MG63 (cell line): ENCODE results near the gene TENT4A. TPM values are rescaled to one million over a fixed set of nuclear protein-coding genes. Genes with fewer than 3 reads are reported as not detected.
"Not testable (repeated sequence)": the region's sequence is repeated elsewhere in the genome, so short reads cannot be mapped to it uniquely, and the experiment has no call there.

Experiments
- DNase-seq: peaks from one replicate; pipeline ENCODE4 v3.0.0-alpha.2; 2020
- H3K27me3 ChIP-seq: fragments of 250-450 bp; sonication (Bioruptor Pico); 2 replicates; pipeline ENCODE4 v1.5.1; 2020; ENCODE audit warnings: mild to moderate bottlenecking, moderate library complexity
- H3K36me3 ChIP-seq: fragments of 250-450 bp; sonication (Bioruptor Pico); 2 replicates; pipeline ENCODE4 v1.5.1; 2020; ENCODE audit warnings: mild to moderate bottlenecking, moderate library complexity
- H3K4me3 ChIP-seq: fragments of 250-450 bp; sonication (Bioruptor Pico); 2 replicates; pipeline ENCODE4 v1.5.1; 2020; ENCODE audit warnings: mild to moderate bottlenecking, moderate library complexity
- H3K9me3 ChIP-seq: fragments of 250-450 bp; sonication (Bioruptor Pico); 2 replicates; pipeline ENCODE4 v1.5.1; 2020; ENCODE audit warnings: mild to moderate bottlenecking, moderate library complexity
- total RNA-seq: library from RNA; depleted of rRNA; stranded (reverse); fragments of >200 nt; shearing (Covaris generic); gene quantifications from 2 replicates; pipeline ENCODE4 v1.2.3, GENCODE V29; 2014; ENCODE audit warnings: low replicate concordance; rRNA removed

The TENT4A gene
- total RNA-seq: 9.9 and 14.6 TPM in 2 replicates

- peak; percentile 35 for DNase-seq
- no peaks in the 10 kb centered on the region for H3K9me3 ChIP-seq
- H3K36me3 ChIP-seq: peaks cover 38% of the 10 kb centered on the region
- H3K4me3 ChIP-seq: peak within 1 kb of the TSS; percentile 66
- no peaks in the 10 kb centered on the region for H3K27me3 ChIP-seq
Observed at GRCh38 chr5:6713274-6714225, at the start of gene TENT4A. TENT4A (plus strand) TSS chr5:6713432; CDS start chr5:6713984, 552 bp downstream.

GRCh38 chr5:6666762-6667161 is 46.5 kb upstream of the TENT4A start:
- no peak overlapping the region for H3K4me3 ChIP-seq
- H3K27me3 ChIP-seq: no peaks in the 10 kb centered on the region
- DNase-seq: no peak
- H3K9me3 ChIP-seq: no peaks in the 10 kb centered on the region
- H3K36me3 ChIP-seq: peaks cover 30% of the 10 kb centered on the region

- Histone ChIP-seq H3K36me3 (peaks cover 26% of the 10 kb centered on the region), H3K9me3 (no peaks in the 10 kb centered on the region), H3K27me3 (no peaks in the 10 kb centered on the region), H3K4me3 (no peak overlapping the region)
- DNase-seq: no peak
Observed at GRCh38 chr5:6667648-6668047, 45.6 kb upstream of the TENT4A start.

GRCh38 chr5:6668717-6669116 is 44.5 kb upstream of the TENT4A start:
- not testable (repeated sequence) for H3K27me3 ChIP-seq, H3K4me3 ChIP-seq, DNase-seq, H3K9me3 ChIP-seq
- H3K36me3 ChIP-seq: peaks cover 20% of the 10 kb centered on the region

GRCh38 chr5:6673031-6673430 is 40.2 kb upstream of the TENT4A start:
- Histone ChIP-seq H3K9me3 (0 out of 2 replicates have a peak, but pooled peaks cover 4% of the 10 kb centered on the region), H3K4me3 (no peak overlapping the region), H3K27me3 (no peaks in the 10 kb centered on the region), H3K36me3 (peaks cover 14% of the 10 kb centered on the region)
- DNase-seq: no peak

- H3K9me3 ChIP-seq: 0 out of 2 replicates have a peak, but pooled peaks cover 4% of the 10 kb centered on the region
Observed at GRCh38 chr5:6673963-6674362, 39.3 kb upstream of the TENT4A start.

GRCh38 chr5:6674421-6674820 is 38.8 kb upstream of the TENT4A start:
- H3K36me3 ChIP-seq: peaks cover 10% of the 10 kb centered on the region
- no peaks in the 10 kb centered on the region for H3K27me3 ChIP-seq
- no peak for DNase-seq
- 0 out of 2 replicates have a peak, but pooled peaks cover 4% of the 10 kb centered on the region for H3K9me3 ChIP-seq
- no peak overlapping the region for H3K4me3 ChIP-seq

More at GRCh38 chr5:6673963-6674362, 39.3 kb upstream of the TENT4A start:
- Histone ChIP-seq H3K27me3 (no peaks in the 10 kb centered on the region), H3K4me3 (no peak overlapping the region), H3K36me3 (peaks cover 14% of the 10 kb centered on the region)
- DNase-seq: no peak

- peaks cover 2% of the 10 kb centered on the region; the same call in 1 of the 2 replicates for H3K27me3 ChIP-seq
Observed at GRCh38 chr5:6674886-6675285, 38.3 kb upstream of the TENT4A start.

GRCh38 chr5:6675784-6676491 is 37.3 kb upstream of the TENT4A start:
- Histone ChIP-seq H3K4me3 (no peak overlapping the region), H3K36me3 (no peaks in the 10 kb centered on the region; the same call in 1 of the 2 replicates), H3K27me3 (peaks cover 2% of the 10 kb centered on the region; the same call in 1 of the 2 replicates), H3K9me3 (0 out of 2 replicates have a peak, but pooled peaks cover 4% of the 10 kb centered on the region)
- DNase-seq: no peak

More at GRCh38 chr5:6674886-6675285, 38.3 kb upstream of the TENT4A start:
- Histone ChIP-seq H3K9me3 (0 out of 2 replicates have a peak, but pooled peaks cover 4% of the 10 kb centered on the region), H3K4me3 (no peak overlapping the region), H3K36me3 (peaks cover 7% of the 10 kb centered on the region)
- DNase-seq: no peak

GRCh38 chr5:6676702-6677101 is 36.5 kb upstream of the TENT4A start:
- Histone ChIP-seq H3K9me3 (peaks cover 4% of the 10 kb centered on the region; the same call in 1 of the 2 replicates), H3K4me3 (no peak overlapping the region), H3K27me3 (peaks cover 4% of the 10 kb centered on the region), H3K36me3 (no peaks in the 10 kb centered on the region; the same call in 1 of the 2 replicates)
- DNase-seq: no peak

GRCh38 chr5:6678385-6678784 is 34.8 kb upstream of the TENT4A start:
- H3K27me3 ChIP-seq: peaks cover 4% of the 10 kb centered on the region
- no peaks in the 10 kb centered on the region; the same call in 1 of the 2 replicates for H3K36me3 ChIP-seq
- DNase-seq: no peak
- H3K9me3 ChIP-seq: peaks cover 4% of the 10 kb centered on the region; the same call in 1 of the 2 replicates
- no peak overlapping the region for H3K4me3 ChIP-seq

- Histone ChIP-seq H3K4me3 (no peak overlapping the region), H3K27me3 (peaks cover 8% of the 10 kb centered on the region), H3K36me3 (no peaks in the 10 kb centered on the region; the same call in 1 of the 2 replicates), H3K9me3 (peaks cover 4% of the 10 kb centered on the region; the same call in 1 of the 2 replicates)
- DNase-seq: no peak
Observed at GRCh38 chr5:6680922-6681321, 32.3 kb upstream of the TENT4A start.

GRCh38 chr5:6681682-6682081 is 31.6 kb upstream of the TENT4A start:
- Histone ChIP-seq H3K27me3 (peaks cover 8% of the 10 kb centered on the region), H3K9me3 (no peaks in the 10 kb centered on the region; the same call in 1 of the 2 replicates), H3K4me3 (no peak overlapping the region), H3K36me3 (no peaks in the 10 kb centered on the region)
- no peak for DNase-seq

GRCh38 chr5:6682239-6682638 is 31.0 kb upstream of the TENT4A start:
- DNase-seq: no peak
- no peaks in the 10 kb centered on the region for H3K36me3 ChIP-seq

GRCh38 chr5:6683241-6683640 is 30.0 kb upstream of the TENT4A start:
- Histone ChIP-seq H3K4me3 (no peak overlapping the region), H3K27me3 (peaks cover 8% of the 10 kb centered on the region), H3K9me3 (no peaks in the 10 kb centered on the region; the same call in 1 of the 2 replicates), H3K36me3 (no peaks in the 10 kb centered on the region)
- DNase-seq: no peak

More at GRCh38 chr5:6682239-6682638, 31.0 kb upstream of the TENT4A start:
- Histone ChIP-seq H3K9me3 (no peaks in the 10 kb centered on the region; the same call in 1 of the 2 replicates), H3K27me3 (peaks cover 8% of the 10 kb centered on the region), H3K4me3 (no peak overlapping the region)

- H3K4me3 ChIP-seq: no peak overlapping the region
- DNase-seq: no peak
Observed at GRCh38 chr5:6684075-6684474, 29.2 kb upstream of the TENT4A start.

More at GRCh38 chr5:6684075-6684474, 29.2 kb upstream of the TENT4A start:
- Histone ChIP-seq H3K27me3 (peaks cover 8% of the 10 kb centered on the region), H3K9me3 (no peaks in the 10 kb centered on the region; the same call in 1 of the 2 replicates), H3K36me3 (no peaks in the 10 kb centered on the region)
